ENCODE data around the gene CCDC110. TPM values are rescaled to one million over a fixed set of nuclear protein-coding genes. Genes with fewer than 3 reads are reported as not detected.

The CCDC110 gene
- total and polyA plus RNA-seq, 2 donors (not counting 3 experiments of a cell fraction or from before 2014, with no cell fraction given), result 0.25 to 0.71 TPM

GRCh38 chr4:185500035-185500434, 28.5 kb upstream of the CCDC110 start:
- Histone ChIP-seq H3K79me2 (ENCODE audit: control insufficient read depth, insufficient read depth, low read length) (no peaks in the 10 kb centered on the region), H3K9ac (replicated peaks; ENCODE audit: extremely low read depth, insufficient read depth, low read length) (no peak overlapping the region), H4K20me1 (replicated peaks; ENCODE audit: control insufficient read depth, extremely low read depth, insufficient read depth, low read length) (no peaks in the 10 kb centered on the region), H2AFZ (ENCODE audit: low read depth, low read length) (no peak overlapping the region), H3K9me1 (replicated peaks; ENCODE audit: control insufficient read depth, extremely low read depth, insufficient read depth, low read length) (no peaks in the 10 kb centered on the region), H3K27me3 (ENCODE audit: control insufficient read depth in 2 of 2, insufficient read depth in 2 of 2, low read length in 2 of 2) (no peaks in the 10 kb centered on the region), H3K4me1 (ENCODE audit: control insufficient read depth, extremely low read depth, insufficient read depth, low read length) (no peaks in the 10 kb centered on the region), H3K27ac (ENCODE audit: insufficient read depth, low read depth, low read length) (no peak overlapping the region), H3K36me3 (ENCODE audit: control insufficient read depth in 2 of 2, extremely low read depth in 1 of 2, insufficient read depth in 2 of 2, low read length in 2 of 2) (no peaks in the 10 kb centered on the region), H3K4me2 (ENCODE audit: insufficient read depth, low read length) (no peak overlapping the region), H3K9me3 (replicated peaks; ENCODE audit: control insufficient read depth, insufficient read depth, low read length) (no peaks in the 10 kb centered on the region), H3K4me3 (replicated peaks in 1 of 3; ENCODE audit: insufficient read depth in 1 of 3, low read depth in 1 of 3, low read length in 3 of 3) (no peak overlapping the region)
- intact Hi-C loops (cut with micrococcal nuclease), result no loop called here
- BruUV-seq (replicated peaks), result no TSS peak
- no peak for TF ChIP-seq POLR2A (IDR thresholded peaks at IDR 0.05; ENCODE audit: low read depth, low read length)
- TF ChIP-seq GATA2 (IDR thresholded peaks at IDR 0.05; ENCODE audit: insufficient read depth, insufficient read length, low read depth, low read length), result no peak
- TF ChIP-seq JUN (IDR thresholded peaks at IDR 0.05; ENCODE audit: borderline replicate concordance, insufficient read depth, insufficient read length, low read depth), result no peak
- no peak for TF ChIP-seq POLR2AphosphoS5 (IDR thresholded peaks at IDR 0.05; ENCODE audit: insufficient read depth, low read depth, low read length)
- TF ChIP-seq MYC (IDR thresholded peaks at IDR 0.05; ENCODE audit: low read depth, low read length), result no peak
- no peak for TF ChIP-seq MAX (IDR thresholded peaks at IDR 0.05; ENCODE audit: insufficient read depth, insufficient read length)
- dilution Hi-C loops (cut with MboI; ENCODE audit: extremely low pct_ligation_motif_present, low sequenced_read_pairs), result no loop called here
- DNase-seq (ENCODE audit: low read depth, low spot score), result no peak
- POLR2A ChIA-PET, result no interaction called here
- CTCF ChIA-PET, result interaction anchor here (1.5 kb wide), 1 partner anchor 98 kb away, joined by 5 read pairs; no protein-coding TSS in a partner anchor
- FAIRE-seq, result no peak

- no peak overlapping the region for H3K9ac ChIP-seq (replicated peaks; ENCODE audit: extremely low read depth, insufficient read depth, low read length)
- H3K27me3 ChIP-seq (ENCODE audit: control insufficient read depth in 2 of 2, insufficient read depth in 2 of 2, low read length in 2 of 2), result no peaks in the 10 kb centered on the region
- no peak overlapping the region for H2AFZ ChIP-seq (ENCODE audit: low read depth, low read length)
- H3K27ac ChIP-seq (ENCODE audit: insufficient read depth, low read depth, low read length), result no peak overlapping the region
- no peaks in the 10 kb centered on the region for H3K4me1 ChIP-seq (ENCODE audit: control insufficient read depth, extremely low read depth, insufficient read depth, low read length)
- no peak overlapping the region for H3K4me2 ChIP-seq (ENCODE audit: insufficient read depth, low read length)
- no peaks in the 10 kb centered on the region for H3K9me1 ChIP-seq (replicated peaks; ENCODE audit: control insufficient read depth, extremely low read depth, insufficient read depth, low read length)
- CTCF ChIA-PET, result no interaction called here
- DNase-seq (ENCODE audit: low read depth, low spot score) (no peak), FAIRE-seq (no peak)
- no peaks in the 10 kb centered on the region for H3K36me3 ChIP-seq (ENCODE audit: control insufficient read depth in 2 of 2, extremely low read depth in 1 of 2, insufficient read depth in 2 of 2, low read length in 2 of 2)
- H3K79me2 ChIP-seq (ENCODE audit: control insufficient read depth, insufficient read depth, low read length), result no peaks in the 10 kb centered on the region
- intact Hi-C loops (cut with micrococcal nuclease), result no loop called here
- H3K4me3 ChIP-seq (replicated peaks in 1 of 3; ENCODE audit: insufficient read depth in 1 of 3, low read depth in 1 of 3, low read length in 3 of 3), result no peak overlapping the region
- POLR2A ChIA-PET, result no interaction called here
- dilution Hi-C loops (cut with MboI; ENCODE audit: extremely low pct_ligation_motif_present, low sequenced_read_pairs), result no loop called here
- no peak for TF ChIP-seq CTCF (IDR thresholded peaks at IDR 0.05; ENCODE audit: extremely low read depth in 1 of 2, insufficient read depth in 1 of 2, low read depth in 1 of 2, low read length in 2 of 2)
- TF ChIP-seq POLR2A (IDR thresholded peaks at IDR 0.05; ENCODE audit: low read depth, low read length), result no peak
- TF ChIP-seq EZH2 (IDR thresholded peaks at IDR 0.05; ENCODE audit: borderline replicate concordance, low read depth, low read length, severe bottlenecking), result no peak
- TF ChIP-seq POLR2AphosphoS5 (IDR thresholded peaks at IDR 0.05; ENCODE audit: insufficient read depth, low read depth, low read length), result no peak
- TF ChIP-seq MAX (IDR thresholded peaks at IDR 0.05; ENCODE audit: insufficient read depth, insufficient read length), result no peak
- no peak for TF ChIP-seq GATA2 (IDR thresholded peaks at IDR 0.05; ENCODE audit: insufficient read depth, insufficient read length, low read depth, low read length)
- no peak for TF ChIP-seq JUN (IDR thresholded peaks at IDR 0.05; ENCODE audit: borderline replicate concordance, insufficient read depth, insufficient read length, low read depth)
- no peak for TF ChIP-seq FOS (IDR thresholded peaks at IDR 0.05; ENCODE audit: borderline replicate concordance, insufficient read depth, low read length)
- TF ChIP-seq MYC (IDR thresholded peaks at IDR 0.05; ENCODE audit: low read depth, low read length), result no peak
- H4K20me1 ChIP-seq (replicated peaks; ENCODE audit: control insufficient read depth, extremely low read depth, insufficient read depth, low read length), result no peaks in the 10 kb centered on the region
- no TSS peak for BruUV-seq (replicated peaks)
- no peaks in the 10 kb centered on the region for H3K9me3 ChIP-seq (replicated peaks; ENCODE audit: control insufficient read depth, insufficient read depth, low read length)
Measured at GRCh38 chr4:185488650-185489049, 17.1 kb upstream of the CCDC110 start.

Measured in endothelial cell of umbilical vein (primary cell).